Measurements from ENCODE around the gene INTS14.

INTS14 gene

DNA sequence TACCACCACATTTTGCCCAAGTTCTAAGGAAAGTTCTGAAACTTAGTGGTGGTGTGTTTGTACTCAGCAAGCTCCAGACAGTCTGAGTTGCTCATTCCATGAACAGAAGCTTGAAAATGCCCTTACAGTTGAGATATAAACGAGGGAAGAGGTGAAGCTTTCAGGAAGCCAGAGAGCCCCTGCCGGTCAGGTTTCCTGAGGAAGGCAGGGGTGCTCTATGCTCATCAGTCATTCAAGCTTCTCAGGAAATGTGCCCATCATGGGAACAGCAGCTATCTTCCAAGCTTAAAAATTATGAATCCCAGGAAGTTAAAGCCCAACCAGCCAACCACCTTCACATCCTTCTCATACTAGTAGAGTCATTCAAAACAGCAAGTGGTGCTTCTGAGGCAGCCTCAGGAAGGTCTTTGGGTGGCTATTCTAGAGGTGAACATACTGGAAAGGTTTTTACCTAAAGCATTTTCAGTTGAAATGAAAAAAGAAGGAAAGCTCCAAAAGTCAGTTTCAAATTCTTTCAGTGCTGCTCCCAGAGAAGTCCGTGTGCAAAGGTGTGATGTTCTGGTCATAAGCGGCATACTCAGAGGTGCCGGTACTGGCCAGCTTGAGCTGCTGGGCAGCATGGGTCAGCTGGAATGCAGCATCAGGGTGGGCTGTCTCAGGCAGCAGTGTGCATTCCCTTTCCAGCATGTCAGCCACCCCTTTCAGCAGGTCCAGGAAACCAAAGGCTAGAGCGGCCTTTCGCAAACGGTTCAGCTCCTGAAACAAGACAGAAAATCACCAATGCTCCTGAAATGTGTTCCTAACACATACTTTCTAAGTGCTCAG lies 31.8 kb downstream of the INTS14 start:
- no peak for TF ChIP-seq Cebpa-rat (IDR thresholded peaks at IDR 0.05)
- Histone ChIP-seq H3K27me3 (no peaks in the 10 kb centered on the region), H3K27ac (peak overlapping the region in 1 of 11 experiments; percentile 52; a peak in 1 of 22 replicates), H3K36me3 (peaks cover 71 to 97% (median 88%) of the 10 kb centered on the region in 11 experiments), H3K4me1 (peaks cover 35 to 59% (median 48%) of the 10 kb centered on the region in 10 experiments), H3K4me3 (no peak overlapping the region), H3K9me3 (replicated peaks in 1 of 11) (no peaks in the 10 kb centered on the region), H3K4me2 (peak overlapping the region in 7 of 11 experiments; percentile 10 to 40 (median 17); a peak in 10 of 22 replicates), H3K9ac (no peak overlapping the region), H4K20me1 (peaks cover 0 to 9% (median 0%) of the 10 kb centered on the region in 11 experiments; a peak in 1 of 22 replicates)

DNA sequence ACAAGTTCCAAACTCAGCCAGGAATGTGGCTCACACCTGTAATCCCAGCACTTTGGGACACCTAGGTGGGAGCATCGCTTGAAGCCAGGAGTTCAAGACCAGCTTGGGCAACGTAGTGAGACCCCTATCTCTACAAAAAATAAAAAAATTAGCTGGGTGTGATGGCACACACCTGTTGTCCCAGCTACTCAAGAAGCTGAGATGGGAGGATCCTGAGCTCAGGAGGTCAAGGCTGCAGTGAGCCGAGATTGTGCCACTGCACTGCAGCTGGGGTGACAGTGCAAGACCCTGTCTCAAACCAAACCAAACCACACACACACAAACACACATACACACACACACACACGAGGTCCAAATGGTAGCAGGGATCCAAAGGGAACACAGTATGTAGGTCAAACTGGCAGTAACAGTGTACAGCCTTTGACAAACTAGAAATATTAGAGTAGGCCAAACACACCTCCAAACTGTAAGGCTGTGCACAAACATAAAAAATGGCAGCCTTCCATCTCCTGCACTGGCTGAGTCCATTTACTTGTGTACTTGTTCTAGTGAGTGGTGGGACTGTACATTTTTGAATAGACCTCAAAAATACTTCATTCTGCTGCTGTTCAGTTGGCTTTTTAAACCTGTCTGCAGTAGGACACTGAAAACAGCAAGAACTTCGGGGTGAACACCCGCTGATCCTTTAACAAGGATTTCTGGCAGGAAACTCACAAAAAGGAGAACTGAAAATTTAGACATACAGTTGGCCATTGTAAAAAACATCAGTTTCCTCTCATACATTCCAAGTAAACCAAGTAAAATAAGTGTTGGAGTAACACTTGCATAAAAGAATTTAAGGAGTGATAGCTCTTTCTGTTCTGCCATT lies 33.6 kb downstream of the INTS14 start:
- Histone ChIP-seq H3K27me3 (no peaks in the 10 kb centered on the region), H3K4me2 (peak overlapping the region; percentile 23 to 66 (median 55)), H3K9ac (no peak overlapping the region), H4K20me1 (peaks cover 0 to 9% (median 0%) of the 10 kb centered on the region in 11 experiments; a peak in 1 of 22 replicates), H3K27ac (peak overlapping the region in 8 of 11 experiments; percentile 9 to 41 (median 16); a peak in 11 of 22 replicates), H3K4me1 (peaks cover 28 to 61% (median 46%) of the 10 kb centered on the region in 10 experiments), H3K36me3 (peaks cover 60 to 97% (median 84%) of the 10 kb centered on the region in 11 experiments), H3K9me3 (replicated peaks in 1 of 11) (no peaks in the 10 kb centered on the region), H3K4me3 (no peak overlapping the region)
- TF ChIP-seq Cebpa-rat (IDR thresholded peaks at IDR 0.05) = no peak

DNA sequence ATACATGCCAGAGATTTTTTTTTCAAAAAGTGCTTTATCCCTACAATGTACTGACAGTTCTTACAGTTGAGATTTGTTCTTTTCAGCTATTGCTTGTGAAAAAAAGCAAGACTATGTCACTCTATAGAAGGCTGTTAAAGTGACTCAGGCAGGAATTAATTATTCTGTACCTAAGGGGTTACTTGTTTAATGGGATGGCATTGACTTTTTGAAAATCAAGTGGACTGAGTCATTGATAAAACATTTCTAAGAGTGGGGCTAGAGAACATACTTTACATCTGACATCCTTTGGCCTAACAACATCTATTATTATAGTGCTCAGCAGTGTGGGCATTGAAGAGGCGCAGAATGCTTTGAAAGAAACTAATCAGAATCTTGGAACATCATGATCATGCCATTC lies 34.3 kb downstream of the INTS14 start:
- Histone ChIP-seq H3K27me3 (no peaks in the 10 kb centered on the region), H3K27ac (no peak overlapping the region), H4K20me1 (peaks cover 0 to 9% (median 0%) of the 10 kb centered on the region in 11 experiments; a peak in 1 of 22 replicates), H3K36me3 (peaks cover 53 to 97% (median 84%) of the 10 kb centered on the region in 11 experiments), H3K4me2 (peak overlapping the region in 4 of 11 experiments; percentile 42 to 61 (median 50); a peak in 7 of 22 replicates), H3K9me3 (replicated peaks in 1 of 11) (no peaks in the 10 kb centered on the region), H3K4me1 (peaks cover 34 to 61% (median 48%) of the 10 kb centered on the region in 10 experiments), H3K9ac (no peak overlapping the region), H3K4me3 (no peak overlapping the region)
- TF ChIP-seq Cebpa-rat (IDR thresholded peaks at IDR 0.05) = no peak

DNA sequence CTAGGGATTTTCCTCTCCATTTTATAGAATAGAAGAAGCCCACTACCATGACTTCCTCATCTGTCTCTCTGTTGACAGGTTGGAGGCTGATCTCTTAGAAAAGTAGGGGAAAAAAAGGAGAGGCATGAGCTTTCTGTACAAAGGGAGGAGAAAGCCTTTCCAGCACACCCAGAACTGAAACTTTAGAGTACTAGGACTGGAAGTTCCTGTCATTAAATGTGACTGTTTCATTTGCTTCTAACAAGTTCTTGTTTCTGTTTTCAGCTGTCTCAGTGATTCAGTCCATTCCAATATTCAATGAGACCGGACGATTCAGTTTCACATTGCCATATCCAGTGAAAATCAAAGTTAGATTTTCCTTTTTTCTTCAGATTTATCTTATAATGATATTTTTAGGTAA lies 39.0 kb downstream of the INTS14 start:
- H3K9me3 ChIP-seq (replicated peaks in 1 of 11) = peaks cover 0 to 5% (median 2%) of the 10 kb centered on the region in 11 experiments; a peak in 17 of 22 replicates
- H3K27me3 ChIP-seq = no peaks in the 10 kb centered on the region
- no peak overlapping the region for H3K27ac ChIP-seq
- H3K4me1 ChIP-seq = peaks cover 12 to 37% (median 24%) of the 10 kb centered on the region in 10 experiments
- H3K36me3 ChIP-seq = peaks cover 67 to 97% (median 85%) of the 10 kb centered on the region in 11 experiments
- H3K9ac ChIP-seq = peak overlapping the region in 1 of 11 experiments; percentile 45; a peak in 1 of 22 replicates
- H4K20me1 ChIP-seq = 0 out of 22 replicates have a peak, but pooled peaks cover 0 to 4% (median 0%) of the 10 kb centered on the region in 11 experiments
- peak overlapping the region in 2 of 11 experiments; percentile 25 to 30; a peak in 3 of 22 replicates for H3K4me2 ChIP-seq
- TF ChIP-seq Cebpa-rat (IDR thresholded peaks at IDR 0.05) = no peak
- H3K4me3 ChIP-seq = no peak overlapping the region

DNA sequence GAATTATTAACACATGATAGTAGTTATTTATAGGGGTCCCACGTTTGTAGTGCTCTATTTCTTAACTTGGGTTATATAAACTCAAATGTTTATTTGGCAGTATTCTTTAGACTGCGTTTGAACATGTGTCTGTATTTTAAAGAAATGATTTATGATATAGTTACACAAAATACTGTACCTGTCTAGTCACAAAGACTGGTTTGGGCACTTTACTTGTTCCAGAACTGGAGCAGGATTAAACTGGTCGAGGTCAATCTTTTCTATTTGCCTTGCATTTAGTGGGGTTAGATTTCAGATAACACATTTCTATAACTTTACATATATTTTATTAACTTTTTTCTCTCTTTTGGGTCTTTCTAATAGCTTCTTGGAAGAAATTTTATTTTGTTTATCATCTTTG lies 41.2 kb downstream of the INTS14 start:
- TF ChIP-seq Cebpa-rat (IDR thresholded peaks at IDR 0.05) = no peak

DNA sequence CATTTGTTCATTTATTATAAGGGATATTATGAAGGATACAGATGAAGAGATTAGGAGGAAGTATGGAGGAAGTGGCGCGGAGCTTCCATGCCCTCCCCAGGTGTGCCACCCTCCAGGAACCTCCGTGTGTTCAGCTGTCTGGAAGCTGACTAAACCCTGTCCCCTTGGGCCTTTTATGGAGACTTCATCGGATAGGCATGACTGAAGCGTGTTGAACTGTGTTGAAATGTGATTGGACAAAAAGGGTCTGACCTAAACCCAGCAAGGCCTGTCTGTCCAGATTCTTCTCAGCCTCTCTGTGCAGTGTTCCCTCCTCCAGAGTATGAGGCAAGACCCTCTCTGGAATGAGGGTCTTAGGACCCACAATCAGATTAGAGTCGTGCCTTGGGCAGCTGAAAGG lies 49.0 kb downstream of the INTS14 start:
- Histone ChIP-seq H3K27ac (no peak overlapping the region), H3K4me2 (no peak overlapping the region), H3K4me3 (no peak overlapping the region), H3K9ac (no peak overlapping the region), H3K4me1 (no peaks in the 10 kb centered on the region; a peak in 1 of 20 replicates), H3K36me3 (peaks cover 96 to 100% (median 100%) of the 10 kb centered on the region in 11 experiments), H3K9me3 (replicated peaks in 1 of 11) (peaks cover 26 to 50% (median 39%) of the 10 kb centered on the region in 11 experiments), H4K20me1 (peaks cover 0 to 40% (median 0%) of the 10 kb centered on the region in 11 experiments; a peak in 3 of 22 replicates), H3K27me3 (no peaks in the 10 kb centered on the region)
- no peak for TF ChIP-seq Cebpa-rat (IDR thresholded peaks at IDR 0.05)

More for the DNA sequence above, 41.2 kb downstream of the INTS14 start:
- peaks cover 10 to 31% (median 19%) of the 10 kb centered on the region in 10 experiments; a peak in 19 of 20 replicates for H3K4me1 ChIP-seq
- no peak overlapping the region for H3K9ac ChIP-seq
- H3K9me3 ChIP-seq (replicated peaks in 1 of 11) = peaks cover 18 to 28% (median 25%) of the 10 kb centered on the region in 11 experiments
- peaks cover 79 to 97% (median 87%) of the 10 kb centered on the region in 11 experiments for H3K36me3 ChIP-seq
- no peaks in the 10 kb centered on the region for H3K27me3 ChIP-seq
- H4K20me1 ChIP-seq = no peaks in the 10 kb centered on the region
- H3K27ac ChIP-seq = no peak overlapping the region
- no peak overlapping the region for H3K4me2 ChIP-seq
- H3K4me3 ChIP-seq = no peak overlapping the region

DNA sequence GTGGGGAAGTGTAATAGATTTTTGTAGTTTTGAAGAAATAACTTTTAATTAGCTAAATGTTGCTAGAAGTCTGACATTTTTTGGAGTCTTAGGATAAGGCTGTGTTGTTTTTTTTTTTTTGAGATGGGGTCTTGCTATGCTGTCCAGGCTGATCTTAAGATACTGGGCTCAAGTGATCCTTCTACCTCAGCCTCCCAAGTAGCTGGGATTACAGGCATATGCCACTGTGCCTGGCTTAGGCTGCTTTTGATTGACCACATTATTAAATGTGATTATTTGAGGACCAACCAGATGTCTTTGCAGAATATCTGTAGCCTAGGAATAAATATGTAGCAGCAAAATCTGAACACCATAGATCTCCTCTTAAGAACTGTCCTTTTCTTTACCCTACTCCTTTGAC lies 51.0 kb downstream of the INTS14 start:
- H3K27ac ChIP-seq = no peak overlapping the region
- no peak overlapping the region for H3K9ac ChIP-seq
- H3K4me2 ChIP-seq = no peak overlapping the region
- no peak overlapping the region for H3K4me3 ChIP-seq
- H3K27me3 ChIP-seq = no peaks in the 10 kb centered on the region
- no peak for TF ChIP-seq Cebpa-rat (IDR thresholded peaks at IDR 0.05)
- H3K9me3 ChIP-seq (replicated peaks in 1 of 11) = peaks cover 10 to 30% (median 19%) of the 10 kb centered on the region in 11 experiments
- peaks cover 96 to 100% (median 100%) of the 10 kb centered on the region in 11 experiments for H3K36me3 ChIP-seq
- H4K20me1 ChIP-seq = peaks cover 0 to 59% (median 11%) of the 10 kb centered on the region in 11 experiments; a peak in 11 of 22 replicates
- no peaks in the 10 kb centered on the region; a peak in 1 of 20 replicates for H3K4me1 ChIP-seq

DNA sequence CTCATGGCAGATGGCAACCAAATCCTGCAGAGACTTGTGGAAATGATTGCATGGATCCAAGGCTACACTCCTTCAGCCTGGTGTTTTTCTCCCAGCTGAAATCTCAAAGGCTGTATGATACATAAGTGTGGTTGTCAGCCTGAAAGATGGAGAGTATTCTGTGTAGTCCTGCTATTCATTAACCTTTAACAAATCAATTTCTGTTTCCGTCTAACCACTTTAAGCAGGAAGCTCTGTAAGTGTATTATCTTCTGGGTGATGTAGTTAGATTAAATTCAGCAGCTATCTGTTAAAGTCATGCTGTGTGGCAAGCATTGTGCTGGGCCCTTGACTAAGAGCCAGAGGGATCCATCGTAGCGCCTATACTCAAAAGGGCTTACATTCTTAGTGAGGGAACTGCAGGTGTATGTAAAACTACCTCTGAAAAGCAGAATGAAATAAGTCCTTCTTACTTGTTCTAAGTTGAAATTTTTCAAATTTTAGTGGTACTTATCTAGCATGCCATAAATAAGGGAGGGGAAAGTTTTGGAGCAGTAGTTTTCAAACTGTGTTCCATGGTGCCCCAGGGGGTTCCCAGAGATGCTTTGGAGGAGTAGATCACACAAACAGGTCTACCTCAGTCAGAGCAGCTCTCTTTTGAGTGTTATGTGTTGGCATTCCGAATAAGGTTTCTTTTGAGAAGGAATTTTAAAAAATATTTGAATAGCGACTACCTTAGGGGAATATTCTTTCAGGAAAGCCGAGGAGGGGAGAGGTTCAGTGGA lies 51.8 kb downstream of the INTS14 start:
- Histone ChIP-seq H3K4me2 (no peak overlapping the region), H3K27ac (no peak overlapping the region), H4K20me1 (peaks cover 0 to 66% (median 11%) of the 10 kb centered on the region in 11 experiments; a peak in 11 of 22 replicates), H3K27me3 (no peaks in the 10 kb centered on the region), H3K4me3 (no peak overlapping the region), H3K4me1 (no peaks in the 10 kb centered on the region; a peak in 1 of 20 replicates), H3K36me3 (peaks cover 96 to 100% (median 99%) of the 10 kb centered on the region in 11 experiments), H3K9me3 (replicated peaks in 1 of 11) (peaks cover 3 to 22% (median 11%) of the 10 kb centered on the region in 11 experiments; a peak in 20 of 22 replicates), H3K9ac (no peak overlapping the region)
- TF ChIP-seq Cebpa-rat (IDR thresholded peaks at IDR 0.05) = no peak

Measured in BLaER1 treated with 17β-estradiol and CSF1 and Interleukin-3, amounts not matched to agents 10 nM and 100 nM (cell line).